K562 (cell line): ENCODE data around the gene BSDC1. TPM values are rescaled to one million over a fixed set of nuclear protein-coding genes. Genes with fewer than 3 reads are reported as not detected.

Source experiments
- ARNT ChIP-seq, 2 experiments: fragments of 450-650 bp; IDR thresholded peaks; 2 replicates each; pipeline ENCODE4 v1.6.1; 2016; ENCODE audit warnings: mild to moderate bottlenecking in 1 of 2
- BRCA1 ChIP-seq, 2 experiments: fragments of 450-650 bp in 1 of 2; sonication (generic) in 1 of 2; formaldehyde crosslinking in 1 of 2; IDR thresholded peaks; 2 replicates each; pipeline versions ENCODE4 v1.5.0 to v1.6.1; 2017 to 2020; ENCODE audit warnings: mild to moderate bottlenecking in 1 of 2, missing genetic modification reagents in 1 of 2
- C11orf30 ChIP-seq: fragments of 450-650 bp; IDR thresholded peaks from 2 replicates; pipeline ENCODE4 v1.6.1; 2016; ENCODE audit warnings: low read depth, mild to moderate bottlenecking
- CREM ChIP-seq: IDR thresholded peaks from 2 replicates; pipeline ENCODE4 v1.6.1; 2014; ENCODE audit warnings: antibody characterized with exemption, low read depth
- ELF2 ChIP-seq: fragments of 250-450 bp; sonication (Bioruptor Pico); IDR thresholded peaks from 2 replicates; pipeline ENCODE4 v1.5.0; 2021; ENCODE audit warnings: mild to moderate bottlenecking
- ETV1 ChIP-seq: fragments of 450-650 bp; conservative IDR thresholded peaks from 2 replicates; pipeline ENCODE4 v1.6.1; 2016; ENCODE audit warnings: missing genetic modification characterization, control low read depth, low read depth, missing compliant biosample characterization
- FIP1L1 ChIP-seq: fragments of 200-400 bp; formaldehyde crosslinking; IDR thresholded peaks from 2 replicates; pipeline ENCODE4 v1.6.1; 2018; ENCODE audit warnings: mild to moderate bottlenecking, low read depth, low read length; ENCODE audit not compliant: poor library complexity, severe bottlenecking
- HBP1 ChIP-seq: fragments of 450-650 bp; formaldehyde crosslinking; IDR thresholded peaks from 2 replicates; pipeline ENCODE4 v1.4.0; 2022; ENCODE audit warnings: missing genetic modification characterization
- HNRNPL ChIP-seq: fragments of 200-400 bp; formaldehyde crosslinking; IDR thresholded peaks from 2 replicates; pipeline ENCODE4 v1.6.1; 2017; ENCODE audit warnings: low read depth, mild to moderate bottlenecking, low read length
- KAT2B ChIP-seq: IDR thresholded peaks from one replicate; pipeline ENCODE4 v1.6.1; 2012; ENCODE audit warnings: low read depth, mild to moderate bottlenecking, control low read depth, inconsistent platforms, low read length, moderate library complexity
- NEUROD1 ChIP-seq: fragments of 150-350 bp; IDR thresholded peaks from 2 replicates; pipeline ENCODE4 v1.6.1; 2014; ENCODE audit warnings: borderline replicate concordance, low read length, low read depth; ENCODE audit not compliant: partially characterized antibody
- NFIC ChIP-seq: fragments of 450-650 bp; IDR thresholded peaks from 2 replicates; pipeline ENCODE4 v1.6.1; 2017; ENCODE audit warnings: mild to moderate bottlenecking, inconsistent platforms
- NFXL1 ChIP-seq: fragments of 450-650 bp; formaldehyde crosslinking; IDR thresholded peaks from 2 replicates; pipeline ENCODE4 v1.4.0; 2021; ENCODE audit warnings: mild to moderate bottlenecking
- STAT5A ChIP-seq: IDR thresholded peaks from 2 replicates; pipeline ENCODE4 v1.6.1; 2012; ENCODE audit warnings: low read length, inconsistent platforms, borderline replicate concordance
- ZNF121 ChIP-seq: sonication (generic); formaldehyde crosslinking; conservative IDR thresholded peaks from 2 replicates; pipeline ENCODE4 v1.8.0; 2022; ENCODE audit warnings: missing genetic modification reagents
- ZNF324 ChIP-seq: fragments of 250-450 bp; sonication (Bioruptor Pico); IDR thresholded peaks from 2 replicates; pipeline ENCODE4 v1.4.0; 2020; ENCODE audit warnings: mild to moderate bottlenecking
- polyA plus RNA-seq, 8 experiments: library from polyadenylated mRNA; depleted of rRNA in 4 of 8; stranded (reverse) in 5 of 8; unstranded in 3 of 8; fragments of >200 nt; fragmentation: Nextera tagmentation in 2 of 8; fragmentation: Illumina TruSeq in 1 of 8; extraction: Ambion mirVana in 2 of 8; extraction: Trizol in 1 of 8; gene quantifications; 2 replicates each; pipeline versions ENCODE4 v1.2.1 to v1.2.3, GENCODE V29; 2011 to 2014; ENCODE audit warnings: inconsistent platforms in 1 of 8, missing spikeins in 1 of 8
- total RNA-seq, 7 experiments: library from RNA; depleted of rRNA in 6 of 7; stranded (reverse); fragments of >200 nt in 6 of 7; fragmentation: Illumina TruSeq in 2 of 7; extraction: Trizol in 2 of 7; gene quantifications; 2 replicates each; pipeline versions ENCODE4 v1.2.1 to v1.2.3, GENCODE V29; 2011 to 2021; ENCODE audit warnings: low replicate concordance in 1 of 7
- TF ChIP-seq, protein P1 (sequence below): fragments of 450-650 bp; IDR thresholded peaks from 2 replicates; pipeline ENCODE4 v1.6.1; 2016; ENCODE audit warnings: borderline replicate concordance
- TF ChIP-seq, protein P2 (sequence below): sonication (generic); formaldehyde crosslinking; IDR thresholded peaks from 2 replicates; pipeline ENCODE4 v1.8.0; 2022; ENCODE audit warnings: missing genetic modification reagents, mild to moderate bottlenecking, borderline replicate concordance
- TF ChIP-seq, protein P3 (sequence below), 2 experiments: IDR thresholded peaks in 1 of 2; conservative IDR thresholded peaks in 1 of 2; 2 replicates each; pipeline ENCODE4 v1.6.1; 2016; ENCODE audit warnings: low read depth in 2 of 2, mild to moderate bottlenecking in 1 of 2, missing compliant biosample characterization in 1 of 2, missing genetic modification characterization in 1 of 2, moderate library complexity in 1 of 2

The BSDC1 gene
- total and polyA plus RNA-seq, 9 of the 15 experiments (the other 6 are each of a cell fraction or from before 2014, with no cell fraction given): 10.2 to 96.8 (median 73.1) TPM

DNA sequence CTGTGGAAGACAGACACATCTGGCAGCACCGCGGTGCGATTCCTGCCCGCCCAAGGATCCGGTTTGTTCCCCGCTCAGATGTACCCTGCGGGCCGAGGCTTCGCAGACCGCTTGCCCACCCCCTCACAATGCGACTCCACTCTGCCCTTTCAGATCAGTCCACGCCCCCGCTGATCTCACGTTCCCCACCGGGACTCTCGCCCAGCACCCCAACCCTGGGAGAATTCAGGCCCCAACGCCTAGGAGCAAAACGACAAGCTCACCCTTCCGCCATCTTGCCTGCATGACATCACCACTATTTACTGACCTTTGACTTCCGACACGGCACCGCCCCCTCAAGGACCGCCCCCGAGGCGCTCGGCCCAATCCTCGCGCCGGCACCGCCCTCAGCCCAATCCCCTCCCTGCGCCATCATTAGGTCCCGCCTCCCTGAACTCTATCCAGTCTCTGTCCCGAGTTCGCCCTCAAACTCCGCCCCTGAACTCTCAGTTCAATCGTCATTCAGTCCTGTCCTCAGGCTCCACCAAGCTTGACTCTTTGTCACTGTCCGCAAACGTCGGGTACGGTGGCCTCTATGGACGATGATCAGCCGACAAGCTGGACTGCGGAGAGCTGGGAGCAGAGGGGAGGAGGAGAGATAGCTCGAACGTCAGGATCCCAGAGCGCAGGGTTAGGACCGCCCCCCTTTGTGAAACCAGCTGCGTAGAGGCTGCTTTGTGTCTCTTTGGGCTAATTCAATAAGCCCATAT is at the start of gene BSDC1 (continued):
- TF ChIP-seq, protein P1, sequence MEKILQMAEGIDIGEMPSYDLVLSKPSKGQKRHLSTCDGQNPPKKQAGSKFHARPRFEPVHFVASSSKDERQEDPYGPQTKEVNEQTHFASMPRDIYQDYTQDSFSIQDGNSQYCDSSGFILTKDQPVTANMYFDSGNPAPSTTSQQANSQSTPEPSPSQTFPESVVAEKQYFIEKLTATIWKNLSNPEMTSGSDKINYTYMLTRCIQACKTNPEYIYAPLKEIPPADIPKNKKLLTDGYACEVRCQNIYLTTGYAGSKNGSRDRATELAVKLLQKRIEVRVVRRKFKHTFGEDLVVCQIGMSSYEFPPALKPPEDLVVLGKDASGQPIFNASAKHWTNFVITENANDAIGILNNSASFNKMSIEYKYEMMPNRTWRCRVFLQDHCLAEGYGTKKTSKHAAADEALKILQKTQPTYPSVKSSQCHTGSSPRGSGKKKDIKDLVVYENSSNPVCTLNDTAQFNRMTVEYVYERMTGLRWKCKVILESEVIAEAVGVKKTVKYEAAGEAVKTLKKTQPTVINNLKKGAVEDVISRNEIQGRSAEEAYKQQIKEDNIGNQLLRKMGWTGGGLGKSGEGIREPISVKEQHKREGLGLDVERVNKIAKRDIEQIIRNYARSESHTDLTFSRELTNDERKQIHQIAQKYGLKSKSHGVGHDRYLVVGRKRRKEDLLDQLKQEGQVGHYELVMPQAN: peak; percentile 82
- no peak; the same call in 1 of the 2 replicates for TF ChIP-seq ETV1 (tag)
- peak; percentile 20 to 91; a peak in 3 of 4 replicates for TF ChIP-seq ARNT (IDR thresholded peaks at IDR 0.05)
- TF ChIP-seq, protein P2, sequence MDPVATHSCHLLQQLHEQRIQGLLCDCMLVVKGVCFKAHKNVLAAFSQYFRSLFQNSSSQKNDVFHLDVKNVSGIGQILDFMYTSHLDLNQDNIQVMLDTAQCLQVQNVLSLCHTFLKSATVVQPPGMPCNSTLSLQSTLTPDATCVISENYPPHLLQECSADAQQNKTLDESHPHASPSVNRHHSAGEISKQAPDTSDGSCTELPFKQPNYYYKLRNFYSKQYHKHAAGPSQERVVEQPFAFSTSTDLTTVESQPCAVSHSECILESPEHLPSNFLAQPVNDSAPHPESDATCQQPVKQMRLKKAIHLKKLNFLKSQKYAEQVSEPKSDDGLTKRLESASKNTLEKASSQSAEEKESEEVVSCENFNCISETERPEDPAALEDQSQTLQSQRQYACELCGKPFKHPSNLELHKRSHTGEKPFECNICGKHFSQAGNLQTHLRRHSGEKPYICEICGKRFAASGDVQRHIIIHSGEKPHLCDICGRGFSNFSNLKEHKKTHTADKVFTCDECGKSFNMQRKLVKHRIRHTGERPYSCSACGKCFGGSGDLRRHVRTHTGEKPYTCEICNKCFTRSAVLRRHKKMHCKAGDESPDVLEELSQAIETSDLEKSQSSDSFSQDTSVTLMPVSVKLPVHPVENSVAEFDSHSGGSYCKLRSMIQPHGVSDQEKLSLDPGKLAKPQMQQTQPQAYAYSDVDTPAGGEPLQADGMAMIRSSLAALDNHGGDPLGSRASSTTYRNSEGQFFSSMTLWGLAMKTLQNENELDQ (CRISPR knock-in tag): no peak
- peak; percentile 64; the same call in 1 of the 2 replicates for TF ChIP-seq HBP1 (CRISPR knock-in tag)
- no peak for TF ChIP-seq HNRNPL
- TF ChIP-seq KAT2B: peak; percentile 25
- peak; percentile 38; the same call in 1 of the 2 replicates for TF ChIP-seq ZNF324 (CRISPR knock-in tag)
- TF ChIP-seq ELF2 (CRISPR knock-in tag): no peak
- TF ChIP-seq C11orf30: peak; percentile 98
- TF ChIP-seq NFXL1 (CRISPR knock-in tag): no peak
- no peak for TF ChIP-seq BRCA1 (IDR thresholded peaks at IDR 0.05)
- no peak for TF ChIP-seq BRCA1 (CRISPR knock-in tag; IDR thresholded peaks at IDR 0.05)
- TF ChIP-seq NEUROD1: peak; percentile 90
- TF ChIP-seq NFIC: peak; percentile 34
- no peak for TF ChIP-seq FIP1L1
- no peak for TF ChIP-seq ZNF121 (CRISPR knock-in tag)
- TF ChIP-seq, protein P3, sequence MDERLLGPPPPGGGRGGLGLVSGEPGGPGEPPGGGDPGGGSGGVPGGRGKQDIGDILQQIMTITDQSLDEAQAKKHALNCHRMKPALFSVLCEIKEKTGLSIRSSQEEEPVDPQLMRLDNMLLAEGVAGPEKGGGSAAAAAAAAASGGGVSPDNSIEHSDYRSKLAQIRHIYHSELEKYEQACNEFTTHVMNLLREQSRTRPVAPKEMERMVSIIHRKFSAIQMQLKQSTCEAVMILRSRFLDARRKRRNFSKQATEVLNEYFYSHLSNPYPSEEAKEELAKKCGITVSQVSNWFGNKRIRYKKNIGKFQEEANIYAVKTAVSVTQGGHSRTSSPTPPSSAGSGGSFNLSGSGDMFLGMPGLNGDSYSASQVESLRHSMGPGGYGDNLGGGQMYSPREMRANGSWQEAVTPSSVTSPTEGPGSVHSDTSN (CRISPR knock-in tag; IDR thresholded peaks at IDR 0.05; ENCODE audit: low read depth): no peak
- TF ChIP-seq, protein P3 (tag; conservative IDR thresholded peaks at IDR 0.05; ENCODE audit: low read depth): peak; percentile 93
- TF ChIP-seq CREM: peak; percentile 91
- TF ChIP-seq STAT5A: 0 out of 2 replicates have a peak, but pooled peaks have one; percentile 36
